ENCODE results near the gene BAHCC1.

DNA sequence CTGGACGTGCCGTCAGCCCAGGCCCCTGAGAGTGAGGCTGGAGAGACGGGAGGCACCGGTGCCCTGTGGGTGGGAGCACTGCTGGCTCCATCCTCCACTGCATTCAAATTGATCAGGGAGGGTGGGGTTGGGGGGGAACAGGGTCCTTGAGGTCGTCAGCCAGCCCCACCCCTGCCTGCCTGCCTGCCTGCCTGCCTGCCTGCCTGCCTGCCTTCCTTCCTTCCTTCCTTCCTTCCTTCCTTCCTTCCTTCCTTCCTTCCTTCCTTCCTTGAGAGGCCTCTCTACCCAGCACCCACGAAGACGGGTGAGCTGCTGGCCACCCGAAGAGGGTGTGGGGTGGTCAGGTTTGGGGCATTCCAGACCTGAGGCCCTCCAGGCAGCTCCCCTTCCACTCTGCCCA is 16.0 kb downstream of the BAHCC1 start:
- TF ChIP-seq, protein P1, sequence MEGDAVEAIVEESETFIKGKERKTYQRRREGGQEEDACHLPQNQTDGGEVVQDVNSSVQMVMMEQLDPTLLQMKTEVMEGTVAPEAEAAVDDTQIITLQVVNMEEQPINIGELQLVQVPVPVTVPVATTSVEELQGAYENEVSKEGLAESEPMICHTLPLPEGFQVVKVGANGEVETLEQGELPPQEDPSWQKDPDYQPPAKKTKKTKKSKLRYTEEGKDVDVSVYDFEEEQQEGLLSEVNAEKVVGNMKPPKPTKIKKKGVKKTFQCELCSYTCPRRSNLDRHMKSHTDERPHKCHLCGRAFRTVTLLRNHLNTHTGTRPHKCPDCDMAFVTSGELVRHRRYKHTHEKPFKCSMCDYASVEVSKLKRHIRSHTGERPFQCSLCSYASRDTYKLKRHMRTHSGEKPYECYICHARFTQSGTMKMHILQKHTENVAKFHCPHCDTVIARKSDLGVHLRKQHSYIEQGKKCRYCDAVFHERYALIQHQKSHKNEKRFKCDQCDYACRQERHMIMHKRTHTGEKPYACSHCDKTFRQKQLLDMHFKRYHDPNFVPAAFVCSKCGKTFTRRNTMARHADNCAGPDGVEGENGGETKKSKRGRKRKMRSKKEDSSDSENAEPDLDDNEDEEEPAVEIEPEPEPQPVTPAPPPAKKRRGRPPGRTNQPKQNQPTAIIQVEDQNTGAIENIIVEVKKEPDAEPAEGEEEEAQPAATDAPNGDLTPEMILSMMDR (conservative IDR thresholded peaks at IDR 0.05; ENCODE audit: low read depth, low read length) = no peak
- no peak for TF ChIP-seq EZH2 (IDR thresholded peaks at IDR 0.05; ENCODE audit: low read length, unreplicated experiment)
- no peak for TF ChIP-seq EZH2phosphoT487 (IDR thresholded peaks at IDR 0.05; ENCODE audit: borderline replicate concordance, low read length)
